ENCODE data around the gene DEPDC7.

Gene DEPDC7

DNA sequence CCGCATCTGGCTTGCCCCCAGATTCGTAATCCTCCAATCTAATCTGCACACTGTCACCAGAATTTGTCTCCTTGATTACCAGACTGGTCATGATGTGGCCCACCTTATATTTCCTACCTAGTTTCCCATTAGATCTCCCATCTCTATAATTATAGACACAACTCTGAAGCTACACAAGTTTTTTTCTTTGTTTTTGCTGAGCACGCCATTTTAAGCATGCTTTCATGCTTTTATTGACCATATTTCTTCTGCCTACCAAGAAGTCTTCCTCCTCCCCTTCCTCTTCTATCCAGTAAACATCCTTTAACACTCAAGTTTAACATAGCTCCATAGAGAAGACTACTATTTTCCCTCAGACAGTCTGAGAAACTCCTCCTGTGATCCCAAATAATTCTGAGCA, 24.3 kb upstream of the DEPDC7 start:
- TF ChIP-seq, protein P1, sequence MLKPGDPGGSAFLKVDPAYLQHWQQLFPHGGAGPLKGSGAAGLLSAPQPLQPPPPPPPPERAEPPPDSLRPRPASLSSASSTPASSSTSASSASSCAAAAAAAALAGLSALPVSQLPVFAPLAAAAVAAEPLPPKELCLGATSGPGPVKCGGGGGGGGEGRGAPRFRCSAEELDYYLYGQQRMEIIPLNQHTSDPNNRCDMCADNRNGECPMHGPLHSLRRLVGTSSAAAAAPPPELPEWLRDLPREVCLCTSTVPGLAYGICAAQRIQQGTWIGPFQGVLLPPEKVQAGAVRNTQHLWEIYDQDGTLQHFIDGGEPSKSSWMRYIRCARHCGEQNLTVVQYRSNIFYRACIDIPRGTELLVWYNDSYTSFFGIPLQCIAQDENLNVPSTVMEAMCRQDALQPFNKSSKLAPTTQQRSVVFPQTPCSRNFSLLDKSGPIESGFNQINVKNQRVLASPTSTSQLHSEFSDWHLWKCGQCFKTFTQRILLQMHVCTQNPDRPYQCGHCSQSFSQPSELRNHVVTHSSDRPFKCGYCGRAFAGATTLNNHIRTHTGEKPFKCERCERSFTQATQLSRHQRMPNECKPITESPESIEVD (tag by site-specific recombination; IDR thresholded peaks at IDR 0.05) = no peak
- TF ChIP-seq, protein P2, sequence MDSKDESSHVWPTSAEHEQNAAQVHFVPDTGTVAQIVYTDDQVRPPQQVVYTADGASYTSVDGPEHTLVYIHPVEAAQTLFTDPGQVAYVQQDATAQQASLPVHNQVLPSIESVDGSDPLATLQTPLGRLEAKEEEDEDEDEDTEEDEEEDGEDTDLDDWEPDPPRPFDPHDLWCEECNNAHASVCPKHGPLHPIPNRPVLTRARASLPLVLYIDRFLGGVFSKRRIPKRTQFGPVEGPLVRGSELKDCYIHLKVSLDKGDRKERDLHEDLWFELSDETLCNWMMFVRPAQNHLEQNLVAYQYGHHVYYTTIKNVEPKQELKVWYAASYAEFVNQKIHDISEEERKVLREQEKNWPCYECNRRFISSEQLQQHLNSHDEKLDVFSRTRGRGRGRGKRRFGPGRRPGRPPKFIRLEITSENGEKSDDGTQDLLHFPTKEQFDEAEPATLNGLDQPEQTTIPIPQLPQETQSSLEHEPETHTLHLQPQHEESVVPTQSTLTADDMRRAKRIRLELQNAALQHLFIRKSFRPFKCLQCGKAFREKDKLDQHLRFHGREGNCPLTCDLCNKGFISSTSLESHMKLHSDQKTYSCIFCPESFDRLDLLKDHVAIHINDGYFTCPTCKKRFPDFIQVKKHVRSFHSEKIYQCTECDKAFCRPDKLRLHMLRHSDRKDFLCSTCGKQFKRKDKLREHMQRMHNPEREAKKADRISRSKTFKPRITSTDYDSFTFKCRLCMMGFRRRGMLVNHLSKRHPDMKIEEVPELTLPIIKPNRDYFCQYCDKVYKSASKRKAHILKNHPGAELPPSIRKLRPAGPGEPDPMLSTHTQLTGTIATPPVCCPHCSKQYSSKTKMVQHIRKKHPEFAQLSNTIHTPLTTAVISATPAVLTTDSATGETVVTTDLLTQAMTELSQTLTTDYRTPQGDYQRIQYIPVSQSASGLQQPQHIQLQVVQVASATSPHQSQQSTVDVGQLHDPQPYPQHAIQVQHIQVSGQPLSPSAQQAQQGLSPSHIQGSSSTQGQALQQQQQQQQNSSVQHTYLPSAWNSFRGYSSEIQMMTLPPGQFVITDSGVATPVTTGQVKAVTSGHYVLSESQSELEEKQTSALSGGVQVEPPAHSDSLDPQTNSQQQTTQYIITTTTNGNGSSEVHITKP (tag by site-specific recombination; IDR thresholded peaks at IDR 0.05) = no peak
- TF ChIP-seq TRIM28 (IDR thresholded peaks at IDR 0.05; ENCODE audit: borderline replicate concordance, low read length) (no peak), ZNF701 (tag by site-specific recombination; IDR thresholded peaks at IDR 0.05) (no peak), ZNF211 (tag by site-specific recombination; IDR thresholded peaks at IDR 0.05; ENCODE audit: low read depth) (no peak), GLI2 (tag by site-specific recombination; IDR thresholded peaks at IDR 0.05; ENCODE audit: borderline replicate concordance, low read depth) (no peak), KLF9 (tag by site-specific recombination; IDR thresholded peaks at IDR 0.05; ENCODE audit: low read depth) (no peak), ZNF2 (tag by site-specific recombination; IDR thresholded peaks at IDR 0.05) (no peak), FEZF1 (tag by site-specific recombination; IDR thresholded peaks at IDR 0.05) (no peak), ZNF248 (tag by site-specific recombination; IDR thresholded peaks at IDR 0.05) (no peak), SCRT1 (tag by site-specific recombination; IDR thresholded peaks at IDR 0.05; ENCODE audit: borderline replicate concordance) (no peak)
- TF ChIP-seq, protein P3, sequence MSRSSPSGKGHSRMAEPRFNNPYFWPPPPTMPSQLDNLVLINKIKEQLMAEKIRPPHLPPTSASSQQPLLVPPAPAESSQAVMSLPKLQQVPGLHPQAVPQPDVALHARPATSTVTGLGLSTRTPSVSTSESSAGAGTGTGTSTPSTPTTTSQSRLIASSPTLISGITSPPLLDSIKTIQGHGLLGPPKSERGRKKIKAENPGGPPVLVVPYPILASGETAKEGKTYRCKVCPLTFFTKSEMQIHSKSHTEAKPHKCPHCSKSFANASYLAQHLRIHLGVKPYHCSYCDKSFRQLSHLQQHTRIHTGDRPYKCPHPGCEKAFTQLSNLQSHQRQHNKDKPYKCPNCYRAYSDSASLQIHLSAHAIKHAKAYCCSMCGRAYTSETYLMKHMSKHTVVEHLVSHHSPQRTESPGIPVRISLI (tag by site-specific recombination; IDR thresholded peaks at IDR 0.05) = no peak
- TF ChIP-seq, protein P4, sequence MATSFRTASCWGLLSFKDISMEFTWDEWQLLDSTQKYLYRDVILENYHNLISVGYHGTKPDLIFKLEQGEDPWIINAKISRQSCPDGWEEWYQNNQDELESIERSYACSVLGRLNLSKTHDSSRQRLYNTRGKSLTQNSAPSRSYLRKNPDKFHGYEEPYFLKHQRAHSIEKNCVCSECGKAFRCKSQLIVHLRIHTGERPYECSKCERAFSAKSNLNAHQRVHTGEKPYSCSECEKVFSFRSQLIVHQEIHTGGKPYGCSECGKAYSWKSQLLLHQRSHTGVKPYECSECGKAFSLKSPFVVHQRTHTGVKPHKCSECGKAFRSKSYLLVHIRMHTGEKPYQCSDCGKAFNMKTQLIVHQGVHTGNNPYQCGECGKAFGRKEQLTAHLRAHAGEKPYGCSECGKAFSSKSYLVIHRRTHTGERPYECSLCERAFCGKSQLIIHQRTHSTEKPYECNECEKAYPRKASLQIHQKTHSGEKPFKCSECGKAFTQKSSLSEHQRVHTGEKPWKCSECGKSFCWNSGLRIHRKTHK (tag by site-specific recombination; IDR thresholded peaks at IDR 0.05) = no peak
- no peaks in the 10 kb centered on the region for H3K4me1 ChIP-seq (ENCODE audit: control insufficient read depth, insufficient read depth, low read length)
- H3K9me3 ChIP-seq (ENCODE audit: control insufficient read depth, insufficient read depth, low read depth, low read length) = no peaks in the 10 kb centered on the region
- no peaks in the 10 kb centered on the region for H3K36me3 ChIP-seq (ENCODE audit: control insufficient read depth in 2 of 2, insufficient read depth in 1 of 2, low read length in 2 of 2)
- H3K27ac ChIP-seq (ENCODE audit: extremely low read depth, low read depth, low read length) = no peak overlapping the region
- POLR2A ChIA-PET = no interaction called here
- CTCF ChIA-PET = no interaction called here
- no peak overlapping the region for H3K4me3 ChIP-seq (ENCODE audit: low read depth, low read length)

DNA sequence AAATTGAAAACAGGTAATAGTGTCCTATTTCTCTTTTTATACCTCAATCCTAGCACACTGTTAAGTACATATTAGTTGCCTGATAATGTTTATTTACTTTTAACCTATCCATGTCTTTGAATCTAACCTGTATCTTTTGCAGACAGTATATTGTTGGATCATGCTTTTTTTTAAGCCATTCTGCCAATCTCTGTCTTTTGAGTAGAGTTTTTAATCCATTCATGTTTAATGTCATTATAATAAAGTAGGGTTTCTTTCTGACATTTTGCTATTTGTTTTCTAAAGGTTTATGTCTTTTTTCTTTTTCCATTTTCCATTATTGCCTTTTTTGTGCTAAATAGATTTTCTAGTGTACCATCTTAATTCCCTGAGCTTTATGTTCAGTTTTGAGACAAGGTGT, 23.8 kb upstream of the DEPDC7 start:
- ChIA-PET CTCF (no interaction called here), POLR2A (no interaction called here)
- Histone ChIP-seq H3K4me3 (ENCODE audit: low read depth, low read length) (no peak overlapping the region), H3K36me3 (ENCODE audit: control insufficient read depth in 2 of 2, insufficient read depth in 1 of 2, low read length in 2 of 2) (no peaks in the 10 kb centered on the region), H3K9me3 (ENCODE audit: control insufficient read depth, insufficient read depth, low read depth, low read length) (no peaks in the 10 kb centered on the region), H3K4me1 (ENCODE audit: control insufficient read depth, insufficient read depth, low read length) (no peaks in the 10 kb centered on the region), H3K27ac (ENCODE audit: extremely low read depth, low read depth, low read length) (no peak overlapping the region)
- TF ChIP-seq ZNF658 (tag by site-specific recombination; IDR thresholded peaks at IDR 0.05) (no peak), ZSCAN30 (tag by site-specific recombination; IDR thresholded peaks at IDR 0.05) (no peak), SETDB1 (IDR thresholded peaks at IDR 0.05; ENCODE audit: insufficient read length, low read length) (peak; percentile 78)
- TF ChIP-seq, protein P5, sequence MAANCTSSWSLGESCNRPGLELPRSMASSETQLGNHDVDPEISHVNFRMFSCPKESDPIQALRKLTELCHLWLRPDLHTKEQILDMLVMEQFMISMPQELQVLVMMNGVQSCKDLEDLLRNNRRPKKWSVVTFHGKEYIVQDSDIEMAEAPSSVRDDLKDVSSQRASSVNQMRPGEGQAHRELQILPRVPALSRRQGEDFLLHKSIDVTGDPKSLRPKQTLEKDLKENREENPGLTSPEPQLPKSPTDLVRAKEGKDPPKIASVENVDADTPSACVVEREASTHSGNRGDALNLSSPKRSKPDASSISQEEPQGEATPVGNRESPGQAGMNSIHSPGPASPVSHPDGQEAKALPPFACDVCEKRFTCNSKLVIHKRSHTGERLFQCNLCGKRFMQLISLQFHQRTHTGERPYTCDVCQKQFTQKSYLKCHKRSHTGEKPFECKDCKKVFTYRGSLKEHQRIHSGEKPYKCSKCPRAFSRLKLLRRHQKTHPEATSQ (tag by site-specific recombination; IDR thresholded peaks at IDR 0.05) = no peak
